ENCODE results near the gene ZNF516.
A peak's percentile ranks its signal among the peaks of the same experiment; 100 is the strongest.

ZNF516 gene

DNA sequence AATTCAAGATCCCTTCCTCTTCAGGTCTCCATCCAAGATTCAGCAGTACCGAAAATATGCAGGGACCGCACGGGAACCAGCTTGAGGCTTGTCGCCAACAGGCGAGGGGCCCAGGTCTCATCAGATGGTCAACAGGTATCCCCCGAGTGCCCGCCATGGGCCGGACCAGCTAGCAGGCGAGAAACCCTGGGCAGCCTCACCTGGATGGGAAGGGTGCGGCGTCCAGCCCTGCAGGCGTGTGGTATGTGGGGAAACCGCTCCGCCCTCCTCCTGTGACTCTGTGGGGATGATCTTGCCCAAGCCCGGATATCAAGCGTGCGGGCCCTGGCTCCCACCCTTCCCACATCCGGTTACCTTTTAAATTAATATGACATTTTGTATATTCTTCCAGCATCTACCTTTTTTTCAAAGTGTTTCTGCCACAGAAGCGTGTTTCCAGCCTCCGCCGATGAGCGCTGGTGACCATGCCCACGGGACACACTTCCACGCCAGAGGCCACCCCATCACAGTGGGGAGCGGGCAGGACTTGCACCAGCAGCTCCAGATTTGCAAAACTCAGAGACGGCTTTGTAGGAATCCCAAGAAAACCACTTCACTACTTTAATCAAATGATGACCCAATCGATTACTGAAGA lies 33.2 kb downstream of the ZNF516 start:
- peak overlapping the region in 1 of 2 experiments; percentile 13 for H3K4me3 ChIP-seq (ENCODE audit: low read depth in 1 of 2, low read length in 1 of 2)
- H3K36me3 ChIP-seq, result peaks cover 46% of the 10 kb centered on the region
- peaks cover 66 to 78% of the 10 kb centered on the region in 2 experiments for H3K4me1 ChIP-seq (ENCODE audit: control insufficient read depth in 1 of 2, insufficient read depth in 1 of 2, low read depth in 1 of 2, low read length in 1 of 2)
- H3K9me3 ChIP-seq, result no peaks in the 10 kb centered on the region
- peak overlapping the region; percentile 91 for H3K27ac ChIP-seq
- TF ChIP-seq, protein P1, sequence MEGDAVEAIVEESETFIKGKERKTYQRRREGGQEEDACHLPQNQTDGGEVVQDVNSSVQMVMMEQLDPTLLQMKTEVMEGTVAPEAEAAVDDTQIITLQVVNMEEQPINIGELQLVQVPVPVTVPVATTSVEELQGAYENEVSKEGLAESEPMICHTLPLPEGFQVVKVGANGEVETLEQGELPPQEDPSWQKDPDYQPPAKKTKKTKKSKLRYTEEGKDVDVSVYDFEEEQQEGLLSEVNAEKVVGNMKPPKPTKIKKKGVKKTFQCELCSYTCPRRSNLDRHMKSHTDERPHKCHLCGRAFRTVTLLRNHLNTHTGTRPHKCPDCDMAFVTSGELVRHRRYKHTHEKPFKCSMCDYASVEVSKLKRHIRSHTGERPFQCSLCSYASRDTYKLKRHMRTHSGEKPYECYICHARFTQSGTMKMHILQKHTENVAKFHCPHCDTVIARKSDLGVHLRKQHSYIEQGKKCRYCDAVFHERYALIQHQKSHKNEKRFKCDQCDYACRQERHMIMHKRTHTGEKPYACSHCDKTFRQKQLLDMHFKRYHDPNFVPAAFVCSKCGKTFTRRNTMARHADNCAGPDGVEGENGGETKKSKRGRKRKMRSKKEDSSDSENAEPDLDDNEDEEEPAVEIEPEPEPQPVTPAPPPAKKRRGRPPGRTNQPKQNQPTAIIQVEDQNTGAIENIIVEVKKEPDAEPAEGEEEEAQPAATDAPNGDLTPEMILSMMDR (IDR thresholded peaks at IDR 0.05), result no peak
- H3K27me3 ChIP-seq, result no peaks in the 10 kb centered on the region

DNA sequence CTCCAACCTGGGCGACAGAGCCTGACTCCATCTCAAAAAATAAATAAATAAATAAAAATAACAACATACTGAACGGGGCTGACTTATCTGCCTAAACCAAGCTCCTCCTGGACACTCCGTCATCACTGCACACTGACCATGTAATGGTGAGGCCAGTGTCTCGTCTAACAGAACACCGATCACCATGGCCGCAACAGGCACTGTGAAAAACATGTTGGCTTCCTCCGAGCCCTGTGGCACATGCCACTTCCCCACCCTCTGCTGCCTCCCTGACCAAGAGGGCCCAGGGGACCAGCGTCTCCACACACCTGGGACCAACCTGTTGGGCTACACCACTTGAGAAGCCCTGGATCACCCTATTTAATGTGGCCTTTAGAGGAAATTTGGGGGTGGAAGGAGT lies 33.9 kb downstream of the ZNF516 start:
- peak overlapping the region; percentile 91 for H3K27ac ChIP-seq
- H3K4me1 ChIP-seq (ENCODE audit: control insufficient read depth in 1 of 2, insufficient read depth in 1 of 2, low read depth in 1 of 2, low read length in 1 of 2), result peaks cover 63 to 77% of the 10 kb centered on the region in 2 experiments
- TF ChIP-seq, protein P1 (IDR thresholded peaks at IDR 0.05), result no peak
- no peaks in the 10 kb centered on the region for H3K9me3 ChIP-seq
- peaks cover 46% of the 10 kb centered on the region for H3K36me3 ChIP-seq
- peak overlapping the region in 1 of 2 experiments; percentile 2 for H3K4me3 ChIP-seq (ENCODE audit: low read depth in 1 of 2, low read length in 1 of 2)
- no peaks in the 10 kb centered on the region for H3K27me3 ChIP-seq

DNA sequence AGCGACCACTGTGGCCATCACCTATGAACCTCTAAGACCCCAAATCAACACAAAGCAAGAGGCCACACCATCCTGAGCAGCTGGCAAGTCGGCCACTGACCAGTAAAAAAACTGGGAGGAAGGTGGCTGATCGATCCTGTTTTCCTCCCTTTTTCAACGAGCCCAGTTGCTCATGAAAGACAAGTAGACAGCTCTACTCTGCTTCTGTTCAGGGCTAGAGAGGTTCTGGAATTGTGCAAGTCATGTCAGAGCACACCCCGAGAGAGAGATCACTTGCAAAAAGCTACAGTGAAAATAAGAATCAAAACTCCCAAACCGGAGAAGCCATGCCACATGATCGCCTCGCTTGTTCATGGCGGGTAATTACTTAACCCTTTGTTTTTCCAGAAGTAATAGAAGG lies 34.6 kb downstream of the ZNF516 start:
- H3K4me1 ChIP-seq (ENCODE audit: control insufficient read depth in 1 of 2, insufficient read depth in 1 of 2, low read depth in 1 of 2, low read length in 1 of 2), result peaks cover 62 to 77% of the 10 kb centered on the region in 2 experiments
- H3K4me3 ChIP-seq (ENCODE audit: low read depth in 1 of 2, low read length in 1 of 2), result peak overlapping the region in 1 of 2 experiments; percentile 2
- no peaks in the 10 kb centered on the region for H3K27me3 ChIP-seq
- TF ChIP-seq, protein P1 (IDR thresholded peaks at IDR 0.05), result no peak
- H3K9me3 ChIP-seq, result no peaks in the 10 kb centered on the region
- peak overlapping the region; percentile 91 for H3K27ac ChIP-seq
- peaks cover 46% of the 10 kb centered on the region for H3K36me3 ChIP-seq

DNA sequence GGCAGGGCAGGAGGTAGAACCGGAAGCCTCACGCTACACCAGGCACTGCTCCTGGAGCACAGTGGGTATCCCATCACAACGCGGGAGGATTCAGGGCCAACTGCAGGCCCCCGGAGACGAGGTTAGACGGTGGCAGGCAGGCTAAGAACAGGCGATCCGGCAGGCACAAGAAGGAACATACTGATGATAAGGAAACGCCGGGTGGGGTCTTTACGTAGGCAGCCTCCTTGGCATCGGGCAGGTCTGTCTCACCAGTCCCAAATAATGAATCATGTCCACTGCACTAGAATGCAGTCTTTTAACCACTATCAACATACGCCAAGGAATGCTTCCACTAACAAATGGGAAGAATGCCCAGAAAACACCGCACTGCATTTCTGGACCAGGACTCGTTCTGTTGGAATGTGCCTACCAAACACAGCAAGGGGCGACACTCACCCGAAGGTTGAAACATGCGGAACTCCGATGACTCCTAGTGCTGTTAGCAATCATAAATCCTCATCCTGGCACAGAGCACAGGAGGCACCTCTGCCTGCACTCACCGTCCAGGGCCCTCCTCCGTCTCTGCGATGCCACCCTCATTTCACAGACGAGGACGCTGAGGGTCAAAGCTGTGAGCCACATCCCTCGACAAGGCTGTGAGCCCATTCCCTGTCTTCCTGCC lies 35.2 kb downstream of the ZNF516 start:
- Histone ChIP-seq H3K27ac (peak overlapping the region; percentile 91), H3K36me3 (peaks cover 46% of the 10 kb centered on the region), H3K4me3 (ENCODE audit: low read depth in 1 of 2, low read length in 1 of 2) (no peak overlapping the region), H3K4me1 (ENCODE audit: control insufficient read depth in 1 of 2, insufficient read depth in 1 of 2, low read depth in 1 of 2, low read length in 1 of 2) (peaks cover 62 to 76% of the 10 kb centered on the region in 2 experiments), H3K9me3 (no peaks in the 10 kb centered on the region), H3K27me3 (no peaks in the 10 kb centered on the region)
- TF ChIP-seq, protein P1 (IDR thresholded peaks at IDR 0.05), result no peak

DNA sequence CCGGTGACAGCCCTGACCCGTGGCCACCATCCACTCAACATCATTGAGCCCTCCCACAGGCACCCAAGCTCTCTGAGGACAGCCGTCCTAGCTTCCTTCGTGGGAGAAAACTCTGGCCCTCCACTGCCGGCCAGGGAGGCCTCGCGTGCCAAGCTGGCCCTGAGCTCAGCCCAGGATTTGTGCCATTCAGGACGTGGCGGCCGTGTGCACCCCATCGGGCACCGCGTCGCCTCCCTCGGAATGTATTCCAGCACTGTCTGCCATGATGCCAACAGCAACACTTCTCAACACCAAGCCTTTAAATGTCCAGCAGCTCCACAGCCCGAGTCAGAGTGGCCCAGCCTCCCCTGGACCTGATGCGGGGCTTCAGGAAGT lies 35.7 kb downstream of the ZNF516 start:
- Histone ChIP-seq H3K27me3 (no peaks in the 10 kb centered on the region), H3K9me3 (no peaks in the 10 kb centered on the region), H3K4me3 (ENCODE audit: low read depth in 1 of 2, low read length in 1 of 2) (no peak overlapping the region), H3K4me1 (ENCODE audit: control insufficient read depth in 1 of 2, insufficient read depth in 1 of 2, low read depth in 1 of 2, low read length in 1 of 2) (peaks cover 62 to 76% of the 10 kb centered on the region in 2 experiments), H3K36me3 (peaks cover 46% of the 10 kb centered on the region), H3K27ac (peak overlapping the region; percentile 91)
- TF ChIP-seq, protein P1 (IDR thresholded peaks at IDR 0.05), result no peak

Data from neutrophil (primary cell).